HCT116 (cell line): Measurements from ENCODE around the gene ZEB2. TPM values are rescaled to one million over a fixed set of nuclear protein-coding genes. Genes with fewer than 3 reads are reported as not detected.

Source experiments
- ATAC-seq: fragments of 200-7000 bp; cut with Tn5 transposase; 2 replicates; pipeline ENCODE4 v1.9.1; 2020; ENCODE audit warnings: mild to moderate bottlenecking, moderate library complexity
- BruUV-seq: library from RNA; stranded (reverse); fragments of 400-500 nt; replicated peaks from 2 replicates; lab custom pipeline; 2021; lab: Mats Ljungman, UMichigan
- CTCF ChIA-PET: fragments of 300-600 bp; sonication (Branson Sonifier 250); formaldehyde crosslinking; loops from one replicate; lab custom pipeline; 2021; ENCODE audit warnings: antibody characterized with exemption; lab: Charles Lee
- POLR2A ChIA-PET: fragments of 300-600, 350-600 bp; sonication (Branson Sonifier 250); formaldehyde crosslinking; loops from one replicate; lab custom pipeline; 2021; ENCODE audit warnings: antibody characterized with exemption; lab: Charles Lee
- RAD21 ChIA-PET, 2 experiments: fragments of 300-600 bp; sonication (Branson Sonifier 250); formaldehyde crosslinking; loops; one replicate each; lab custom pipeline; 2023; ENCODE audit warnings: low total read pairs in 2 of 2; ENCODE audit not compliant: uncharacterized antibody in 2 of 2, unreplicated experiment in 2 of 2, low non-redundant PET in 1 of 2; lab: Charles Lee
- DNase-seq: peaks from one replicate; pipeline ENCODE4 v3.0.0-alpha.2; 2010; ENCODE audit warnings: low read depth, low spot score
- H2AFZ ChIP-seq: fragments of 200-600 bp; shearing (Covaris generic), sonication (generic); 2 replicates; pipeline ENCODE4 v1.6.1; 2017; ENCODE audit warnings: low read depth, mixed run types, mixed read lengths, antibody characterized with exemption, low read length; ENCODE audit not compliant: poor library complexity, severe bottlenecking
- H3K27ac ChIP-seq: 2 replicates; pipeline ENCODE4 v1.5.1; 2012; ENCODE audit warnings: low read depth, low read length
- H3K27me3 ChIP-seq: fragments of 200-600 bp; sonication (generic); 2 replicates; pipeline ENCODE4 v1.6.1; 2016; ENCODE audit warnings: mixed run types, low read length, mixed read lengths; ENCODE audit not compliant: insufficient read depth
- H3K36me3 ChIP-seq, 2 experiments: fragments of 200-500 bp in 1 of 2; fragments of 200-600 bp in 1 of 2; sonication (Bioruptor generic) in 1 of 2; sonication (generic) in 1 of 2; 2 replicates each; pipeline versions ENCODE4 v1.5.1 to v1.6.1; 2014 to 2016; ENCODE audit warnings: low read length in 2 of 2, inconsistent platforms in 1 of 2, mixed read lengths in 1 of 2, mixed run types in 1 of 2; ENCODE audit not compliant: insufficient read depth in 2 of 2, control insufficient read depth in 1 of 2
- H3K4me1 ChIP-seq, 2 experiments: fragments of 200-600 bp in 1 of 2; sonication (generic) in 1 of 2; 2 replicates each; pipeline versions ENCODE4 v1.5.1 to v1.6.1; 2012 to 2017; ENCODE audit warnings: low read length in 2 of 2, inconsistent platforms in 1 of 2, mild to moderate bottlenecking in 1 of 2, mixed read lengths in 1 of 2, mixed run types in 1 of 2, moderate library complexity in 1 of 2; ENCODE audit not compliant: insufficient read depth in 2 of 2, control insufficient read depth in 1 of 2
- H3K4me2 ChIP-seq: fragments of 200-600 bp; sonication (generic); 2 replicates; pipeline ENCODE4 v1.6.1; 2017; ENCODE audit warnings: mixed run types, low read length, mixed read lengths
- H3K4me3 ChIP-seq, 2 experiments: fragments of 200-600 bp in 1 of 2; sonication (generic) in 1 of 2; replicated peaks in 1 of 2; 2 replicates each; pipeline ENCODE4 v1.5.1; 2011 to 2016; ENCODE audit warnings: low read length in 2 of 2, control low read depth in 1 of 2, low read depth in 1 of 2, mild to moderate bottlenecking in 1 of 2, mixed read lengths in 1 of 2, mixed run types in 1 of 2
- H3K79me2 ChIP-seq: fragments of 200-600 bp; sonication (generic); 2 replicates; pipeline ENCODE4 v1.6.1; 2017; ENCODE audit warnings: mild to moderate bottlenecking, mixed run types, low read length, moderate library complexity, mixed read lengths; ENCODE audit not compliant: insufficient read depth
- H3K9ac ChIP-seq: fragments of 200-600 bp; sonication (generic); 2 replicates; pipeline ENCODE4 v1.6.1; 2016; ENCODE audit warnings: low read length, mixed read lengths
- H3K9me2 ChIP-seq: fragments of 200-600 bp; sonication (generic), shearing (Covaris generic); 2 replicates; pipeline ENCODE4 v1.6.1; 2017; ENCODE audit warnings: mixed run types, mild to moderate bottlenecking, moderate library complexity; ENCODE audit not compliant: insufficient read depth
- H3K9me3 ChIP-seq, 2 experiments: fragments of 200-500 bp in 1 of 2; fragments of 200-600 bp in 1 of 2; sonication (Bioruptor generic) in 1 of 2; sonication (generic) in 1 of 2; 2 replicates each; pipeline ENCODE4 v1.6.1; 2014 to 2017; ENCODE audit warnings: low read length in 2 of 2, mixed read lengths in 2 of 2, inconsistent platforms in 1 of 2, low read depth in 1 of 2, mild to moderate bottlenecking in 1 of 2, mixed run types in 1 of 2, moderate library complexity in 1 of 2; ENCODE audit not compliant: control insufficient read depth in 1 of 2, insufficient read depth in 1 of 2
- H4K20me1 ChIP-seq: fragments of 200-600 bp; sonication (generic), shearing (Covaris generic); 2 replicates; pipeline ENCODE4 v1.6.1; 2017; ENCODE audit warnings: mixed run types, mild to moderate bottlenecking, moderate library complexity; ENCODE audit not compliant: insufficient read depth
- CBX3 ChIP-seq: IDR thresholded peaks from 2 replicates; pipeline ENCODE4 v1.6.1; 2012; ENCODE audit warnings: low read depth
- EZH2phosphoT487 ChIP-seq: fragments of 200-600 bp; IDR thresholded peaks from 2 replicates; pipeline ENCODE4 v1.6.1; 2018; ENCODE audit warnings: antibody characterized with exemption, borderline replicate concordance
- JUND ChIP-seq: IDR thresholded peaks from 2 replicates; pipeline ENCODE4 v1.6.1; 2012
- POLR2AphosphoS5 ChIP-seq: IDR thresholded peaks from 2 replicates; pipeline ENCODE4 v1.6.1; 2011; ENCODE audit warnings: mild to moderate bottlenecking, low read depth, low read length, moderate library complexity
- SRF ChIP-seq: IDR thresholded peaks from 2 replicates; pipeline ENCODE4 v1.6.1; 2012; ENCODE audit warnings: low read depth
- TCF7L2 ChIP-seq: IDR thresholded peaks from 2 replicates; pipeline ENCODE4 v1.7.0; 2011; ENCODE audit warnings: borderline replicate concordance, inconsistent platforms; ENCODE audit not compliant: insufficient read depth, insufficient read length; ENCODE audit errors: extremely low read depth
- intact Hi-C: fragments of 100-400 bp; cut with micrococcal nuclease; formaldehyde crosslinking; loops from 2 replicates; pipeline ENCODE4 v1.10.0; 2022
- total RNA-seq: library from RNA; stranded (reverse); gene quantifications from one replicate; pipeline ENCODE4 v1.2.1, GENCODE V29; 2021; ENCODE audit not compliant: unreplicated experiment

ZEB2 gene
- total RNA-seq, 1 experiment from 2014 or later: 0.81 TPM

GRCh38 chr2:144379851-144380311 lies 140.0 kb downstream of the ZEB2 start:
- no peak overlapping the region for H3K27ac ChIP-seq
- intact Hi-C loops: no loop called here
- no peaks in the 10 kb centered on the region for H3K27me3 ChIP-seq
- no peak overlapping the region for H3K4me2 ChIP-seq
- ChIA-PET POLR2A (no interaction called here), CTCF (no interaction called here), RAD21 (no interaction called here)
- no peaks in the 10 kb centered on the region for H3K4me1 ChIP-seq
- H3K9me3 ChIP-seq: no peaks in the 10 kb centered on the region
- TF ChIP-seq CBX3 (no peak), POLR2AphosphoS5 (no peak), JUND (no peak), EZH2phosphoT487 (no peak)
- ATAC-seq: no peak
- no TSS peak for BruUV-seq
- no peaks in the 10 kb centered on the region for H3K9me2 ChIP-seq
- H3K9ac ChIP-seq: no peak overlapping the region
- H3K36me3 ChIP-seq: no peaks in the 10 kb centered on the region
- no peaks in the 10 kb centered on the region for H4K20me1 ChIP-seq
- no peak overlapping the region for H3K4me3 ChIP-seq
- no peak overlapping the region for H2AFZ ChIP-seq
- no peak for DNase-seq
- H3K79me2 ChIP-seq: no peaks in the 10 kb centered on the region

GRCh38 chr2:144378551-144378950 lies 141.4 kb downstream of the ZEB2 start:
- no peak for TF ChIP-seq EZH2phosphoT487
- no peak for TF ChIP-seq SRF
- TF ChIP-seq TCF7L2: no peak
- no peak for TF ChIP-seq CBX3
- intact Hi-C loops: no loop called here
- ChIA-PET RAD21 (no interaction called here), POLR2A (no interaction called here), CTCF (no interaction called here)
- Histone ChIP-seq H4K20me1 (no peaks in the 10 kb centered on the region), H3K79me2 (no peaks in the 10 kb centered on the region), H3K4me3 (no peak overlapping the region), H3K9me2 (no peaks in the 10 kb centered on the region), H2AFZ (no peak overlapping the region), H3K27me3 (no peaks in the 10 kb centered on the region), H3K9ac (no peak overlapping the region), H3K9me3 (no peaks in the 10 kb centered on the region), H3K4me1 (no peaks in the 10 kb centered on the region), H3K36me3 (no peaks in the 10 kb centered on the region), H3K4me2 (no peak overlapping the region), H3K27ac (no peak overlapping the region)
- BruUV-seq: no TSS peak
- DNase-seq (no peak), ATAC-seq (no peak)
